HepG2 (cell line): ENCODE data around the gene PIM3. TPM values are rescaled to one million over a fixed set of nuclear protein-coding genes. Genes with fewer than 3 reads are reported as not detected.
A peak's percentile ranks its signal among the peaks of the same experiment; 100 is the strongest.

Experiments used
- CBX1 ChIP-seq: IDR thresholded peaks from one replicate; pipeline ENCODE4 v1.6.1; 2016; ENCODE audit warnings: antibody characterized with exemption, low read depth
- NFYC ChIP-seq: IDR thresholded peaks from 2 replicates; pipeline ENCODE4 v1.6.1; 2016; ENCODE audit warnings: missing genetic modification reagents, missing compliant biosample characterization
- SALL1 ChIP-seq: sonication (generic); formaldehyde crosslinking; IDR thresholded peaks from 2 replicates; pipeline ENCODE4 v1.8.0; 2022; ENCODE audit warnings: mild to moderate bottlenecking, missing genetic modification reagents
- SOX6 ChIP-seq, 2 experiments: fragments of 450-650 bp in 1 of 2; sonication (generic) in 1 of 2; formaldehyde crosslinking in 1 of 2; IDR thresholded peaks; 2 replicates each; pipeline versions ENCODE4 v1.4.0 to v1.6.1; 2017 to 2020; ENCODE audit warnings: antibody characterized with exemption in 1 of 2, mild to moderate bottlenecking in 1 of 2, missing genetic modification reagents in 1 of 2
- TAF15 ChIP-seq: fragments of 200-400 bp; formaldehyde crosslinking; IDR thresholded peaks from one replicate; pipeline ENCODE4 v1.6.1; 2018; ENCODE audit warnings: mild to moderate bottlenecking, low read depth, low read length; ENCODE audit not compliant: poor library complexity, severe bottlenecking
- ZNF33B ChIP-seq: sonication (generic); formaldehyde crosslinking; IDR thresholded peaks from 2 replicates; pipeline ENCODE4 v1.5.1; 2020; ENCODE audit warnings: mild to moderate bottlenecking, missing genetic modification reagents
- ZNF430 ChIP-seq: sonication (generic); formaldehyde crosslinking; IDR thresholded peaks from 2 replicates; pipeline ENCODE4 v1.9.0; 2021; ENCODE audit warnings: mild to moderate bottlenecking, missing genetic modification reagents
- ZNF431 ChIP-seq: sonication (generic); formaldehyde crosslinking; IDR thresholded peaks from 2 replicates; pipeline ENCODE4 v1.9.0; 2022; ENCODE audit warnings: missing genetic modification reagents, low read depth, mild to moderate bottlenecking, borderline replicate concordance
- ZNF446 ChIP-seq: sonication (generic); formaldehyde crosslinking; IDR thresholded peaks from 2 replicates; pipeline ENCODE4 v1.5.0; 2020; ENCODE audit warnings: mild to moderate bottlenecking, missing genetic modification reagents
- ZNF558 ChIP-seq: sonication (generic); formaldehyde crosslinking; IDR thresholded peaks from 2 replicates; pipeline ENCODE4 v1.9.0; 2022; ENCODE audit warnings: mild to moderate bottlenecking, missing genetic modification reagents, borderline replicate concordance
- polyA plus RNA-seq, 8 experiments: library from polyadenylated mRNA; depleted of rRNA in 3 of 8; stranded (reverse) in 7 of 8; unstranded in 1 of 8; fragments of >200 nt; fragmentation: Illumina TruSeq in 4 of 8; extraction: Trizol in 4 of 8; gene quantifications; 2 replicates each; pipeline versions ENCODE4 v1.2.1 to v1.2.3, GENCODE V29; 2011 to 2016; ENCODE audit warnings: low read depth in 4 of 8, missing spikeins in 1 of 8, mixed read lengths in 1 of 8; ENCODE audit not compliant: insufficient read depth in 1 of 8
- total RNA-seq, 5 experiments: library from RNA; depleted of rRNA; stranded (reverse); fragments of >200 nt; fragmentation: Illumina TruSeq; extraction: Trizol; gene quantifications; 2 replicates each; pipeline ENCODE4 v1.2.3, GENCODE V29; 2016; ENCODE audit warnings: low read depth in 1 of 5
- TF ChIP-seq, protein P1 (sequence below): sonication (generic); formaldehyde crosslinking; IDR thresholded peaks from 2 replicates; pipeline ENCODE4 v1.9.0; 2022; ENCODE audit warnings: missing genetic modification reagents, mild to moderate bottlenecking, borderline replicate concordance
- TF ChIP-seq, protein P2 (sequence below): sonication (generic); formaldehyde crosslinking; conservative IDR thresholded peaks from 2 replicates; pipeline ENCODE4 v1.4.0; 2020; ENCODE audit warnings: missing genetic modification reagents
- TF ChIP-seq, protein P3 (sequence below): sonication (generic); formaldehyde crosslinking; IDR thresholded peaks from 2 replicates; pipeline ENCODE4 v1.4.0; 2020; ENCODE audit warnings: missing genetic modification reagents
- TF ChIP-seq, protein P4 (sequence below): IDR thresholded peaks from 2 replicates; pipeline ENCODE4 v1.6.1; 2016; ENCODE audit warnings: mild to moderate bottlenecking, missing biosample characterization, missing genetic modification reagents
- TF ChIP-seq, protein P5 (sequence below): sonication (generic); formaldehyde crosslinking; IDR thresholded peaks from 2 replicates; pipeline ENCODE4 v1.4.0; 2020; ENCODE audit warnings: mild to moderate bottlenecking, missing genetic modification reagents

Gene PIM3
- total and polyA plus RNA-seq, 2 of the 13 experiments (the other 11 are each of a cell fraction or from before 2014, with no cell fraction given), result 21.6 to 31.2 TPM

DNA sequence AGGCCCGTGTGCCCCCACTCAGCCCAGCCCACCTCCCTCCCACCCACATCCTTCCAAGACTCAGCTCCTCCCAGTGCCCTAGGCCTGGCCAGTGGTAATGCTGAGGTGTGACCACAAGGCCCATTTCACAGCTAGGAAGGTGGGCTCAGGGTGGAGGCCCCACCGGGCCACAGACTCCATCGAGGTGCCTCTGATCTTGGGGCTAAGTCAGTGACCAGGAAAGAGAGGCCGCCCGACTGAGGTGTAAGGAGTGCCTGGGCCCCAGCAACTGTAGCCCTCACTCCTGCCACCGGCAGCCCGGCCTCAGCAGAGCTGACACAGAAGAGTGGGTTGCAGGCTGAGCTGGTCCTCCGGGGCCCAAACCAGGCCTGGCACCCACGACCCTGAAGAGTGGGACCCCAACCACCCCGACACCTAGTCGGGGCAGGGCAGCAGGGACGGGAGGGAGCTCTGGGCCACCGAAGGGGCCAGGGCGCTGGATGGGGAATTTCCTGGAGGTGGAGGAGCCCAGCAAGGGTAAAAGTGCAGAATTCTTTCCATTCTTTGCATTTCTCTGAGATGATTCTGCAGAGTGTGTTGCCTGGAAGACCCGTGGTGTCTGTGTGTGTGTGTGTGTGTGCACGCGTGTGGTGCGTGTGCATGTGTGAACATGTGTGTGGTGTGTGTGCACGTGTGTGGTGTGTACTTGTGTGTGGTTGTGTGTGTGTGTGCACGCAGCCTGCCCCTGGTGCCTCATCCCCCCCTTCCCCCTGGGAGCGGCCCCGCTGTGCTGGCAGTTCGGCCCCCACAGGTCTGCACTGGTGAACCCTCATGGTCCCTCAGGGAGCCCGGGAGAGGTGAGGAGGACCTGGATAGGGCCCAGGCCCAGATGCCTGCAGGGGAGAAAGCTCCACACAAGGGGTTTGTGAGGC, 8.3 kb upstream of the PIM3 start (continued):
- TF ChIP-seq, protein P1, sequence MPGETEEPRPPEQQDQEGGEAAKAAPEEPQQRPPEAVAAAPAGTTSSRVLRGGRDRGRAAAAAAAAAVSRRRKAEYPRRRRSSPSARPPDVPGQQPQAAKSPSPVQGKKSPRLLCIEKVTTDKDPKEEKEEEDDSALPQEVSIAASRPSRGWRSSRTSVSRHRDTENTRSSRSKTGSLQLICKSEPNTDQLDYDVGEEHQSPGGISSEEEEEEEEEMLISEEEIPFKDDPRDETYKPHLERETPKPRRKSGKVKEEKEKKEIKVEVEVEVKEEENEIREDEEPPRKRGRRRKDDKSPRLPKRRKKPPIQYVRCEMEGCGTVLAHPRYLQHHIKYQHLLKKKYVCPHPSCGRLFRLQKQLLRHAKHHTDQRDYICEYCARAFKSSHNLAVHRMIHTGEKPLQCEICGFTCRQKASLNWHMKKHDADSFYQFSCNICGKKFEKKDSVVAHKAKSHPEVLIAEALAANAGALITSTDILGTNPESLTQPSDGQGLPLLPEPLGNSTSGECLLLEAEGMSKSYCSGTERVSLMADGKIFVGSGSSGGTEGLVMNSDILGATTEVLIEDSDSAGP (CRISPR knock-in tag), result peak; percentile 69
- TF ChIP-seq, protein P2, sequence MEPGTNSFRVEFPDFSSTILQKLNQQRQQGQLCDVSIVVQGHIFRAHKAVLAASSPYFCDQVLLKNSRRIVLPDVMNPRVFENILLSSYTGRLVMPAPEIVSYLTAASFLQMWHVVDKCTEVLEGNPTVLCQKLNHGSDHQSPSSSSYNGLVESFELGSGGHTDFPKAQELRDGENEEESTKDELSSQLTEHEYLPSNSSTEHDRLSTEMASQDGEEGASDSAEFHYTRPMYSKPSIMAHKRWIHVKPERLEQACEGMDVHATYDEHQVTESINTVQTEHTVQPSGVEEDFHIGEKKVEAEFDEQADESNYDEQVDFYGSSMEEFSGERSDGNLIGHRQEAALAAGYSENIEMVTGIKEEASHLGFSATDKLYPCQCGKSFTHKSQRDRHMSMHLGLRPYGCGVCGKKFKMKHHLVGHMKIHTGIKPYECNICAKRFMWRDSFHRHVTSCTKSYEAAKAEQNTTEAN (CRISPR knock-in tag), result peak; percentile 94
- peak; percentile 26; the same call in 1 of the 2 replicates for TF ChIP-seq NFYC (CRISPR knock-in tag)
- TF ChIP-seq ZNF558, result 0 out of 2 replicates have a peak, but pooled peaks have one; percentile 61
- TF ChIP-seq, protein P3, sequence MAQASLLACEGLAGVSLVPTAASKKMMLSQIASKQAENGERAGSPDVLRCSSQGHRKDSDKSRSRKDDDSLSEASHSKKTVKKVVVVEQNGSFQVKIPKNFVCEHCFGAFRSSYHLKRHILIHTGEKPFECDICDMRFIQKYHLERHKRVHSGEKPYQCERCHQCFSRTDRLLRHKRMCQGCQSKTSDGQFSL (CRISPR knock-in tag), result no peak
- TF ChIP-seq, protein P4, sequence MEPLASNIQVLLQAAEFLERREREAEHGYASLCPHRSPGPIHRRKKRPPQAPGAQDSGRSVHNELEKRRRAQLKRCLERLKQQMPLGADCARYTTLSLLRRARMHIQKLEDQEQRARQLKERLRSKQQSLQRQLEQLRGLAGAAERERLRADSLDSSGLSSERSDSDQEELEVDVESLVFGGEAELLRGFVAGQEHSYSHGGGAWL (CRISPR knock-in tag), result no peak
- TF ChIP-seq, protein P5, sequence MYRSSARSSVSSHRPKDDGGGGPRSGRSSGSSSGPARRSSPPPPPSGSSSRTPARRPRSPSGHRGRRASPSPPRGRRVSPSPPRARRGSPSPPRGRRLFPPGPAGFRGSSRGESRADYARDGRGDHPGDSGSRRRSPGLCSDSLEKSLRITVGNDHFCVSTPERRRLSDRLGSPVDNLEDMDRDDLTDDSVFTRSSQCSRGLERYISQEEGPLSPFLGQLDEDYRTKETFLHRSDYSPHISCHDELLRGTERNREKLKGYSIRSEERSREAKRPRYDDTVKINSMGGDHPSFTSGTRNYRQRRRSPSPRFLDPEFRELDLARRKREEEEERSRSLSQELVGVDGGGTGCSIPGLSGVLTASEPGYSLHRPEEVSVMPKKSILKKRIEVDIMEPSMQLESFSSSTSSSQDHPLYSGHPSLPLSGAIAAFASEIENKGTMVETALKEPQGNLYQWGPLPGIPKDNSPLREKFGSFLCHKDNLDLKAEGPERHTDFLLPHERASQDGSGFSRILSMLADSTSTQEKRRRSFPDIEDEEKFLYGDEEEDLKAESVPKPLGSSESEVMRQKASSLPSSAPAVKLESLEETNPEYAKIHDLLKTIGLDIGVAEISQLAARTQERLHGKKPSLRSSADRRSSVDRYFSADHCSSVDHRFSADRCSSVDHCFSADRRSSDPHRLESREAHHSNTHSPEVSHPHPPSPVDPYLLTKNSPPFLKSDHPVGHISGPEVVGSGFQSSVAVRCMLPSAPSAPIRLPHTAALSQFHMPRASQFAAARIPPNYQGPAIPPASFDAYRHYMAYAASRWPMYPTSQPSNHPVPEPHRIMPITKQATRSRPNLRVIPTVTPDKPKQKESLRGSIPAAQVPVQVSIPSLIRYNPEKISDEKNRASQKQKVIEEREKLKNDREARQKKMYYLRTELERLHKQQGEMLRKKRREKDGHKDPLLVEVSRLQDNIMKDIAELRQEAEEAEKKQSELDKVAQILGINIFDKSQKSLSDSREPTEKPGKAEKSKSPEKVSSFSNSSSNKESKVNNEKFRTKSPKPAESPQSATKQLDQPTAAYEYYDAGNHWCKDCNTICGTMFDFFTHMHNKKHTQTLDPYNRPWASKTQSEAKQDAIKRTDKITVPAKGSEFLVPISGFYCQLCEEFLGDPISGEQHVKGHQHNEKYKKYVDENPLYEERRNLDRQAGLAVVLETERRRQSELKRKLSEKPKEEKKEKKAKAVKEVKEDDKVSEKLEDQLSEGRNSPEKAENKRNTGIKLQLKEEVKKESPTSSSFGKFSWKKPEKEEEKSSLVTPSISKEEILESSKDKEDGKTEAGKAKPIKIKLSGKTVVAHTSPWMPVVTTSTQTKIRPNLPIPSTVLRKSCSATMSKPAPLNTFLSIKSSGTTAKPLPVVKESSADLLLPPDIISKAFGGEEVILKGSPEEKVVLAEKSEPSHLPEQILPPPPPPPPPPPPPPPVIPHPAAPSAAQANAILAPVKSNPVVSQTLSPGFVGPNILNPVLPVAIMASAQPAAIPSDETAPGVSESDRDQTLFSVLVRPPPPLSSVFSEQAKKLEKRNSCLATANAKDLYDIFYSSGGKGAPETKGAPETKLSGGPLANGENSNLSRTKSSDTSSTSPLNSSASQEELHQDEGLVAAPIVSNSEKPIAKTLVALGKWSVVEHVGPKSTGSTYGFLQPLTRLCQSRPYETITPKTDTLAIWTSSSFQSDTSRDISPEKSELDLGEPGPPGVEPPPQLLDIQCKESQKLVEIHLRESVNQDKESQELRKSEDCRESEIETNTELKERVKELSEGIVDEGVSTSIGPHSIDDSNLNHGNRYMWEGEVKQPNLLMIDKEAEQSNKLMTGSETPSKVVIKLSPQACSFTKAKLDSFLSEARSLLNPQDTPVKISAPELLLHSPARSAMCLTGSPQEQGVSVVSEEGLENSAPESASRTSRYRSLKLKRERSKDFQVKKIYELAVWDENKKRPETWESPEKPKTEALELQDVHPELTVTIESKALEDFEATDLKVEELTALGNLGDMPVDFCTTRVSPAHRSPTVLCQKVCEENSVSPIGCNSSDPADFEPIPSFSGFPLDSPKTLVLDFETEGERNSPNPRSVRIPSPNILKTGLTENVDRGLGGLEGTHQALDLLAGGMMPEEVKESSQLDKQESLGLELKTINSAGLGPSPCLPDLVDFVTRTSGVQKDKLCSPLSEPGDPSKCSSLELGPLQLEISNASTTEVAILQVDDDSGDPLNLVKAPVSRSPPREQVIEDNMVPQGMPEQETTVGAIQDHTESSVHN (CRISPR knock-in tag), result no peak
- no peak for TF ChIP-seq ZNF33B (CRISPR knock-in tag)
- peak; percentile 75; the same call in 1 of the 2 replicates for TF ChIP-seq SALL1 (CRISPR knock-in tag)
- no peak for TF ChIP-seq ZNF446 (CRISPR knock-in tag)
- no peak for TF ChIP-seq SOX6 (IDR thresholded peaks at IDR 0.05)
- peak; percentile 77; the same call in 1 of the 2 replicates for TF ChIP-seq SOX6 (CRISPR knock-in tag; IDR thresholded peaks at IDR 0.05)
- no peak for TF ChIP-seq TAF15
- TF ChIP-seq ZNF431 (CRISPR knock-in tag), result 0 out of 2 replicates have a peak, but pooled peaks have one; percentile 76
- no peak for TF ChIP-seq CBX1
- peak; percentile 75 for TF ChIP-seq ZNF430
